ENCODE data around the gene ZKSCAN7.
"Not testable (repeated sequence)": the region's sequence is repeated elsewhere in the genome, so short reads cannot be mapped to it uniquely, and the experiment has no call there.

The ZKSCAN7 gene

DNA sequence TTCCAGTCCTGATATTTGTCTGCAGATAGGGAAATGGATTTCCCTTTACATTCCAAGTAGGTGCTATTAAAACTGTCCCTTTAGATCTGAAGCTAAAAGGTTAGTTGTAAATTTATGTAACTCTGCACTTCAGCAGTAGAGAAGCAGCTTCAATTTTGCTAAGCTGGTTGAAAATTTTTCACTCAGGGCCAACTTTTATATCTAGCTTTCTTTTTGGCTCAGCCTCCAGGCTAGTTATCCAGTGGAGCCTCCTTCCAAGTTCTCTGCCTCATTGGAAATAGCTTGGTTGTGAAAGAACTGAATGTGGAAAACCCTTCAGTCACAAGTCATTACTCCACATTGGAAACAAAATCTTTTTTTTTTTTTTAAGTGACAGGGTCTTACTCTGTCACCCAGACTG lies 21.6 kb downstream of the ZKSCAN7 start:
- DNase-seq (ENCODE audit: low read depth in 2 of 2), result no peak

DNA sequence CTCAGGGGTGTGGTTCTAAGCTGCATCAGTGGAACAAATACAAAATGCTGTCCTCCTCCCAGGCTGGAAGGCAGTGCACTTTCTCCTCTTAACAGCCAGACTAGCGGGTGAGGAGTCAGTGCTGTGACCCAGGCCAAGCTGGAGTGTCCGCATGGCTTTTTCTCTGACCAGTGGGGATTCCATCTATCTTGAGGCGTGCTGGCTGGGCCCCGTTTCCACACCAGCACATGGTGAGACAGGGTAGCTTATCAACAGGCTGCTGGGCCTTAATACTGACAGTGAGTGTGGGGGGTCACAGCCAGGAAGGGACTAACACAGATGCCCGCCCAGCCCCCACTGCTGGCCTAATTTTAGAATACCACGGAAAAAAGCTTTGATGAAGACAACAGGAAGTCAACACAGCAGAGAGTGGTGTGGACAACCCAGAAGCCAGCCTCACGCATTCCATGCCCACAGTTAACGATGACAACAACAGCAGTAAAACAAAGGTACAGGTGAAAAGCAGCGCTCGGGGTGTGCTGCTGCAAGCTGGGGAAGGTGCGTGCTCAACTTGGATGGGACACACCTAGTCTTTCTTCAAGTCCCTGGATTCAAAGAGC lies 22.5 kb downstream of the ZKSCAN7 start:
- not testable (repeated sequence) for DNase-seq (ENCODE audit: low read depth in 2 of 2)

DNA sequence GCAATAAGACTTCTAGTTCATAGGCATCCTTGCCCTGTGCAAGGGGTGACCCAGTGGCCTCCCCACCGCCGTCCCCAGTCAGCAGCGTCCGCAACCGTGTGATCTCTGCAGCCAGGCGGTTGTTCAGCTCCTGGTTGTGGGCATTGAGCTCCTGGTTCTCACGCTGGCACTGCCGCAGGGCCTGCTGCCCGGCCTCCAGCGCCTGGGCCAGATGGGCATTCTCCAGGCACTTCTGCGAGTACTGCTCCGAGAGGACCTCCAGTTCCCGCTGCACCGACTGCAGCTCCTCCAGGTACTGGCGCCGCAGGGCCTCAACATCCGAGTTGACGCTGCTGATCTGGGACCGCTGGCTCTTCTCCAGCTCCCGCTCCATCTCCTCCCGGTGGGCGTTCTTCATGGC lies 23.3 kb downstream of the ZKSCAN7 start:
- not testable (repeated sequence) for DNase-seq (ENCODE audit: low read depth in 2 of 2)

DNA sequence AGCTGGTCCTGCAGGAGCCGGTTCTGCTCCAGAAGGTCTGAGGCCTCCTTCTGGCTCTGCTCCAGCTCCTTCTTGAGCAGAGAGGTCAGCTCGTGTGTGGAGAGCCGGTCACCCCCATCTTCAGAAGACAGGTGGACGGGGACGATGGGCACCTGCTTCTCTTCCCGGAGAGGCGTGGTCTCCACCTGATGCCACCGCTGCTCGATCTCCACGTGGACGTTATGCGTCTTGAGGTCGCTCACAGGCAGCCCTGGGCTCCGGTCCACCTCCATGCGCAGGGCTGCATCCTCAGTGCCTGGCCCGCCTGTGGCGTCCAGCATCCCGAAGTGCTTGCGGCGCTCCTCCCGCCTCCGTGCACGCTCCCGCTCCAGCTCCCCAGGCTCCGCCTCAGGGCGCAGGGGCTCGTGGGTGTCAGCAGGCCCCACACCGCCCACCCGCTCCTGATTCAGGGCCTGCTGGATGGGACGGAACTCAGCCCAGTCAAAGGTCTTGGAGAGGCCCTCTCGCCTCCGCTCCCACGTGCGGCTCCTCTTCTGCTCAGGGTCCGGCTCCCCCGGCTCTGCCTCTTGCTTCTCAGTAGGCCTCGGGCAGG lies 24.0 kb downstream of the ZKSCAN7 start:
- DNase-seq (ENCODE audit: low read depth in 2 of 2), result not testable (repeated sequence)

DNA sequence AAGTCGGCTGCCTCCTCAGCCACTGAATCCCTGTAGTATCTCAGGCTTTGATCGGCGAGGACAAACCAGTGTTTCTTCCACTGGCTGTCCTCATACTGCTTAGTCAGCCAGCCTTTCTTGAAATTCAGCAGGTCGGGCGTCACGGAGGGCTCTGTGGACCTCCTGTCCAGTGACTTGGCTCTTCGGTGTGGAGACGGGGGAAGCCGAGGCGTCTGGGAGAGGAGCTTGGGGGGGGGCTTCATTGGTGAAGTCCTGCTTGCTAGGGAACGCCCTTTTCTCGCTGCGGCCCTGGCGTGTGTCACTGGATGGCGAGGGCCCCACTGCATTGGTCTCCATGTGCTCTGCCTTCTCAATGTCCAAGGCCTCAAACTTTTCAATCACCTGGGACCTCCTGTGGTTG lies 24.8 kb downstream of the ZKSCAN7 start:
- DNase-seq (ENCODE audit: low read depth in 2 of 2), result not testable (repeated sequence)

DNA sequence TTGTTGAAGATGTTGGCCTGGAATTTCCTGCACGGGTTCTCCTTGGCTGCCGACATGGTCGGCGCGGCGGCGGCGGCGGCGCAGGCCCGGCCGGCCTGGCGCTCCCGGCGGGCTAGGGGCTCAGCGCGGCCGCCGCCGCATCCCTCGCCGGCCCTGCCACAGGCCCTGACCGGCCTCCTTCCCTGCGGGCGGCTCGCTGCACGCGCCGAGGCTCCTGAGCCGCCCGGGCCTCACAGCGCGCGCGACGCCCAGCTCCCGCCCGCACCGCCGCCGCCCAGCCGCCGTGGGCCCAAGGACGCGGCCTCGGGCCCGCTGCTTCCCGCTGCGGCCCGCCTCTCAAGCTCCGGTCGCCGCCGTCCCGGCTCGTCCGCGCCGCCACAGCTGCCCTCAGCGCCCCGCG lies 26.0 kb downstream of the ZKSCAN7 start:
- not testable (repeated sequence) for DNase-seq (ENCODE audit: low read depth in 2 of 2)

DNA sequence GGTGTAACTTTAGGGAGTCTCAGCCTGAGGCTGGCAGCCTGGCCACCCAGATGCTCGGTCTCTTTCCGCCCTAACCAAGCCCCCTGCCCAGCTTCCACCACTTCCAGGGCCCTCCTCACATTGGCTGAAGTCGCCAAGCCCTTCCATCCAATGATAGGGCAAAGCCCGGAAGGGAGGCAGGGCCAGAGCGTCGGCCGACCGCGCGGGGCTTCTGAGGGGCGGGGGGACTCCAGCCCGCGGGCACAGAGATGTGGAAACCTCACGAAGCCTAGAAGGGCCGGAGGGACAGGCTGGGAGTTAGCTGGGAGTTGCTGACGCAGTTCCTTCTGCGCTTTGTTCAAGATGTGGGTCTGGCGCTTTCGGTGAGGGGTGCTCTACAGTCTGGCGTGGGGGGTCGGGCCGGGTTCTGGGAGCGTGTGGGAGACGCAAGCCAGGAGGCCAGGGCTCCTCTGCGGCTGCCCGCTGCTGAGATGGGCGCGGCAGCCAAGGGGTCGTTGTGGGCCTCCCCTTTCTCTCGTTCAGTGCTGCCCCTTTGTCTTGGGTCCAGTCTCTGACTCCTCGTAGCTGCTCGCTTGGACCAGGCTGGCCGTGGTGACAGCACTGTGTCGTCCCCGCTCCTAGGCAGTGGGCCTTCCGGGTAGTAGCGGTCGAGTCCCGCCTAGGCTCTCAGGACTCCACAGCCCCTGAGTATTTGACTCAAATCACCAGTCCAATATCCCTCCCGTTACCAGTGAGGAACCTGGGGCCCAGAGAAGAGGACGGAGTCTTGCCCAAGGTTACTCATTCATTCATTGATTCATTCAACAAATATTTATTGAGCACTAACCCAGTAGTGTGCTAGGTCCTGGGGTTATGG lies 29.9 kb downstream of the ZKSCAN7 start, which contains the start of gene ZNF660:
ZNF660 (plus strand) TSS at position 319 of the 856 bp plus-strand sequence. CDS start 9,230 bp downstream, outside the sequence.
- DNase-seq (ENCODE audit: low read depth in 2 of 2), result no peak

DNA sequence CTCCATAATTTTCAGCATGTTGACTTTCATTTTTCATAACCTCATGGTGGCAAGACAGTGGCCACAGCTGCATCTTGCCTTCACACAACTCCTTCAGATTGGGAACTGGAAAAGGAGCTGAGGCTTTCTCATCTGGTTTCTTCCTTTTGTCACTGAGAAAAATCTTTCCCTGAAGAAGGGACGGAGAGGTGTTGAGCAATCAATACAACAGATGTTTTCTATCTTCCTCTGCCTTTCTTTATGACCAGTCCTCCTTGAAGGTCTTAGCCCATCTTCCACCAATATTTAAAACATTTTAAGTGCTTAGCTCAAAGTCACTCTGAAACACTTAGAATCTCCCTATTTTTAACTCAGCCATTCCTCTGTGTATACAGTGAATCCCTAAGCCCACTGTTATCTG lies 41.6 kb downstream of the ZKSCAN7 start:
- DNase-seq (ENCODE audit: low read depth in 2 of 2), result no peak

DNA sequence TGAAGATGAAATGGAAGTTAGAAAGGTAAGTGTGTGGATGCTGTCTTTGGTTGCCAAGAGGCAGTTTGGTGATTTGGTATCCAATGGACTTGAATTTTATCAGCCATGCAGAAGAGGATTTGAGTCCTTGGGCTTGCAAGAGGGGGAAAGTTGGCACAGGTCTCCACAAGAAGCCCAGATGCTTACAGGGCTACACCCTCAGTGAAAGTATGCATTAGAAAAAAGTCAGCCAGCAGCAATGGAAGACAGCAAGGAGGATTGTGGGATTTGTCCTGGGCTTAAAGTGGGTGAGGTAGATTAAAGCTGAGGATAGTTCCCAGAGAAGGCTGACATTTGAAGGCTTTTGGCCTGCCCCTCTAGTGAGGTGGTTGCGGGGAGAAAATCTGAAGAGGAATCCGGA lies 46.8 kb downstream of the ZKSCAN7 start:
- no peak for DNase-seq (ENCODE audit: low read depth in 2 of 2)

DNA sequence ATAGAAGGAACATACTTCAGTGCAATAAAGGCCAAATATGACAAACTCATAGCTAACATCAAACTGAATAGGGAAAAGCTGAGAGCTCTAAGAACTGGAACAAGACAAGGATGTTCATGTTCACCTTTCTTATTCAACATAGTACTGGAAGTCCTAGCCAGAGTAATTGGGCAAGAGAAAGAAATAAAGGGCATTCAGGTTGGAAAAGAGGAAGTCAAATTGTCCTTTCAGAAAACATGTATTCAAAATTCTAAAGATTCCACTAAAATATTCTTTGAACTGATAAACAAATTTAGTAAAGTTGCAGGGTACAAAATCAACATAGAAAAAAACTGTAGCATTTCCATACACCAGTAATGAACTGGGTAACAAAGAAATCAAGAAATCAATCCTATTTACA lies 57.7 kb downstream of the ZKSCAN7 start:
- no peak for DNase-seq (ENCODE audit: low read depth in 2 of 2)
